Stimulated activated effector memory CD8-positive, alpha-beta T cell treated with anti-CD3 and anti-CD28 coated beads, Interleukin-12 subunit alpha, Interleukin-12 subunit beta, amount 100 ng/mL, for 72 hours (primary cell): ENCODE results near the gene DHRS2.
"Not testable (repeated sequence)": the region's sequence is repeated elsewhere in the genome, so short reads cannot be mapped to it uniquely, and the experiment has no call there.

Experiments used
- ATAC-seq: fragments of 150-1000 bp; cut with Tn5 transposase; 2 replicates; pipeline ENCODE4 v1.10.0; 2021
- DNase-seq, 2 donors: peaks; one replicate each; pipeline ENCODE4 v3.0.0; 2021 to 2022; ENCODE audit warnings: low spot score in 2 of 2
- H3K27ac Mint-ChIP-seq: one replicate; pipeline ENCODE4 v1.8.0; 2022; ENCODE audit warnings: mild to moderate bottlenecking, mixed read lengths
- H3K36me3 Mint-ChIP-seq: one replicate; pipeline ENCODE4 v1.8.0; 2022; ENCODE audit warnings: mild to moderate bottlenecking, mixed read lengths
- H3K4me1 Mint-ChIP-seq: one replicate; pipeline ENCODE4 v1.8.0; 2022; ENCODE audit warnings: mixed read lengths
- H3K4me3 Mint-ChIP-seq: one replicate; pipeline ENCODE4 v1.8.0; 2022; ENCODE audit warnings: mild to moderate bottlenecking, mixed read lengths
- H3K9me3 Mint-ChIP-seq: one replicate; pipeline ENCODE4 v1.8.0; 2022; ENCODE audit warnings: mixed read lengths

DHRS2 gene

GRCh38 chr14:23621932-23622730, 14.0 kb upstream of the DHRS2 start:
- no peak for ATAC-seq
- Mint-ChIP-seq H3K27ac (no peak overlapping the region), H3K36me3 (no peaks in the 10 kb centered on the region), H3K4me3 (no peak overlapping the region), H3K4me1 (peaks cover 5% of the 10 kb centered on the region), H3K9me3 (peaks cover 7% of the 10 kb centered on the region)
- DNase-seq: no peak

GRCh38 chr14:23622990-23623389, 13.2 kb upstream of the DHRS2 start:
- peaks cover 7% of the 10 kb centered on the region for H3K9me3 Mint-ChIP-seq
- ATAC-seq (no peak), DNase-seq (no peak)
- H3K4me3 Mint-ChIP-seq: no peak overlapping the region
- H3K27ac Mint-ChIP-seq: no peak overlapping the region
- H3K4me1 Mint-ChIP-seq: peaks cover 5% of the 10 kb centered on the region
- no peaks in the 10 kb centered on the region for H3K36me3 Mint-ChIP-seq

GRCh38 chr14:23623962-23624361, 12.2 kb upstream of the DHRS2 start:
- Mint-ChIP-seq H3K4me1 (peaks cover 3% of the 10 kb centered on the region), H3K4me3 (no peak overlapping the region)

DNA sequence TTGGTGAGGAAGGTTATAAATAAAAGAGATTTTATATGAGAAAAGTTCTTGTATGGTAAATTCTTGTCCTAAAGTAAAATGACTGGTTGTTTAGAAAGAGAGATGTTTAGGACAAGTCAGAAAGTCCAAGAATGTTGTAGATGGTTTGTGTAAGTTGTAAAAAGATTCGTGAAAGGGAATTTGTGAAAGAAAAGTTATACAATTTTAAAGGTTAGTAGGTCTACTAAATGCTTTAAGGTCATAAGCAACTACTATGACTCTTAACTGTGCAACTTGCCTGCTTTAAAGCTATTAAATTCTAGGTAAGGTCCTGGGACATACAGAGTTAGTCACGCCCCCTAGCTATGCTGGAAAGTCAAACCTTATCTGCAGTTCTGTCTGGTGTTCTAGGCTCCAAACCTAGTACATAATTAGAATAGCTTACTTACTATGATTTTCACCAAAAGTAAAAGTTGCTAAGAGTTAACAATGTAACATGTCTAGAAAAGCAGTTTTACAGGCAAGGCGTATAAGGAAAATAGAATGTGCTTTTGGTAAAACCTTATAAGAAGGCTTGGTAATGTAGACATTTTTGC, 11.2 kb upstream of the DHRS2 start:
- Mint-ChIP-seq H3K4me3 (no peak overlapping the region), H3K4me1 (peaks cover 4% of the 10 kb centered on the region), H3K36me3 (no peaks in the 10 kb centered on the region), H3K27ac (no peak overlapping the region), H3K9me3 (peaks cover 7% of the 10 kb centered on the region)
- no peak for DNase-seq
- ATAC-seq: no peak

More at GRCh38 chr14:23623962-23624361, 12.2 kb upstream of the DHRS2 start:
- no peak overlapping the region for H3K27ac Mint-ChIP-seq
- H3K36me3 Mint-ChIP-seq: no peaks in the 10 kb centered on the region
- peaks cover 7% of the 10 kb centered on the region for H3K9me3 Mint-ChIP-seq
- ATAC-seq (no peak), DNase-seq (no peak)

DNA sequence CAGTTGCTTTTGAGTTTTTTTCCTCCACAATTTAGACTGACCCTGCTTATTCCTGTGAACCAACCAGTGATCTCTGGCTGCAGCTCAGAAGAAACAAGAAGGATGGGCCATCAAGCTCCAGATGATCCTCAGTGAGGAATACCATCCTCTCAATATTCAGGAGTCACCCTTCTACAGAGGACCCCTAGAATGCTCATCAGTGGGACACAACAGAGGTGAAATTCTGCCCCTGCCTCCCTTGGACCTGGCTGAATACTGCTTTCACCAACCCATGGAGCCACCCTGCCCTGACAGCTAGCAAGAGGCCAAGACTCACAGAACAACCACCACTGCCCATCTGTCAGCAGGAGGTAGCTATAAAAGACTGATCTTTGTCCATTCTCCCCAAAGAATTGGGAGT, 9.2 kb upstream of the DHRS2 start:
- DNase-seq (no peak), ATAC-seq (no peak)
- Mint-ChIP-seq H3K4me3 (no peak overlapping the region), H3K36me3 (no peaks in the 10 kb centered on the region), H3K27ac (no peak overlapping the region), H3K4me1 (peaks cover 17% of the 10 kb centered on the region), H3K9me3 (peaks cover 7% of the 10 kb centered on the region)

GRCh38 chr14:23627961-23628360, 8.2 kb upstream of the DHRS2 start:
- peaks cover 22% of the 10 kb centered on the region for H3K4me1 Mint-ChIP-seq
- H3K36me3 Mint-ChIP-seq: no peaks in the 10 kb centered on the region
- no peak overlapping the region for H3K27ac Mint-ChIP-seq
- H3K4me3 Mint-ChIP-seq: no peak overlapping the region
- peaks cover 7% of the 10 kb centered on the region for H3K9me3 Mint-ChIP-seq
- ATAC-seq (no peak), DNase-seq (no peak)

DNA sequence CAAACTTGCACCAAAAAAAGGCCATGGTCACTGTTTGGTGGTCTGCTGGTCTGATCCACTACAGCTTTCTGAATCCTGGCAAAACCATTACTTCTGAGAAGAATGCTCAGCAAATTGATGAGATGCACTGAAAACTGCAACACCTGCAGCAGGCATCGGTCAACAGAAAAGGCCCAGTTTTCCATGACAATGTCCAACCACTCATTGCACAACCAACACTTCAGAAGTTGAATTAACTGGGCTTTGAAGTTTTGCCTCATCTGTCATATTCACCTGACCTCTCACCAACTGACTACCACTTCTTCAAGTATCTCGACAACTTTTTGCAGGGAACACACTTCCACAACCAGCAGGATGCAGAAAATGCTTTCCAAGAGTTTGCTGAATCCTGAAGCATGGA, 7.0 kb upstream of the DHRS2 start:
- Mint-ChIP-seq H3K4me3 (no peak overlapping the region), H3K4me1 (peaks cover 28% of the 10 kb centered on the region), H3K36me3 (no peaks in the 10 kb centered on the region), H3K9me3 (peaks cover 7% of the 10 kb centered on the region), H3K27ac (no peak overlapping the region)
- DNase-seq (no peak), ATAC-seq (no peak)

DNA sequence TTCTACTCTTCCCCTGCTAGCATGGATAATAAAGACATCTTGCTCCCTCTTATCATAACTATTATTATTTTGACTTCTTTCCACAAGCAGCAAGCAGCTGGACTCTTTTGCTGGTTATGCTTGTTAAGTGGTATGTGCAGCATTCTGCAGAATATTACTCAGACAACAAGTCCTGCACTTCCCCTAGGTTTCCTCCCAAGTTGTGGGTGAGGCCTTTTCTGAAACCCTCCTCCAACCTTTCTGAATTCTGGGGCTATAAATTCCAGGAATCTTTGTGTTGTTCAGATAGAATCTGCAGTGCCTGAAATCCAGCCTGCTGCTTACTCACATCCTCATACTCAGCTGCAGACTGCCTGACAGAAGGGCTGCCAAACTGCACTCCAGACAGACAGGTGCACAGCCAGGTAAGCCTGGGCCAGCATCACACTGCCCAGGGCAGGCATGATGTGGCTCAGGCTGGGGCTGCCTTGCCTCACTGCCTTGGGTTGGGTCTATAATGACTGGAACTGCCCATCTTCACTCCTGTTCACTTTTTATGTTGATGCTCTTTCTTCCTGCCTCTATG, 6.2 kb upstream of the DHRS2 start:
- DNase-seq (no peak), ATAC-seq (peak; percentile 49)
- Mint-ChIP-seq H3K27ac (peak overlapping the region; percentile 15), H3K9me3 (peaks cover 3% of the 10 kb centered on the region), H3K4me1 (peaks cover 28% of the 10 kb centered on the region), H3K4me3 (peak overlapping the region; percentile 8), H3K36me3 (no peaks in the 10 kb centered on the region)

GRCh38 chr14:23630687-23631086, 5.5 kb upstream of the DHRS2 start:
- no peaks in the 10 kb centered on the region for H3K36me3 Mint-ChIP-seq
- ATAC-seq: no peak
- peak overlapping the region; percentile 15 for H3K27ac Mint-ChIP-seq
- no peak for DNase-seq
- no peaks in the 10 kb centered on the region for H3K9me3 Mint-ChIP-seq
- peak overlapping the region; percentile 8 for H3K4me3 Mint-ChIP-seq
- peaks cover 28% of the 10 kb centered on the region for H3K4me1 Mint-ChIP-seq

GRCh38 chr14:23631234-23631633, 4.9 kb upstream of the DHRS2 start:
- no peak overlapping the region for H3K4me3 Mint-ChIP-seq
- H3K36me3 Mint-ChIP-seq: no peaks in the 10 kb centered on the region
- DNase-seq: no peak
- ATAC-seq: no peak
- H3K27ac Mint-ChIP-seq: peak overlapping the region; percentile 64
- no peaks in the 10 kb centered on the region for H3K9me3 Mint-ChIP-seq
- H3K4me1 Mint-ChIP-seq: peaks cover 28% of the 10 kb centered on the region

DNA sequence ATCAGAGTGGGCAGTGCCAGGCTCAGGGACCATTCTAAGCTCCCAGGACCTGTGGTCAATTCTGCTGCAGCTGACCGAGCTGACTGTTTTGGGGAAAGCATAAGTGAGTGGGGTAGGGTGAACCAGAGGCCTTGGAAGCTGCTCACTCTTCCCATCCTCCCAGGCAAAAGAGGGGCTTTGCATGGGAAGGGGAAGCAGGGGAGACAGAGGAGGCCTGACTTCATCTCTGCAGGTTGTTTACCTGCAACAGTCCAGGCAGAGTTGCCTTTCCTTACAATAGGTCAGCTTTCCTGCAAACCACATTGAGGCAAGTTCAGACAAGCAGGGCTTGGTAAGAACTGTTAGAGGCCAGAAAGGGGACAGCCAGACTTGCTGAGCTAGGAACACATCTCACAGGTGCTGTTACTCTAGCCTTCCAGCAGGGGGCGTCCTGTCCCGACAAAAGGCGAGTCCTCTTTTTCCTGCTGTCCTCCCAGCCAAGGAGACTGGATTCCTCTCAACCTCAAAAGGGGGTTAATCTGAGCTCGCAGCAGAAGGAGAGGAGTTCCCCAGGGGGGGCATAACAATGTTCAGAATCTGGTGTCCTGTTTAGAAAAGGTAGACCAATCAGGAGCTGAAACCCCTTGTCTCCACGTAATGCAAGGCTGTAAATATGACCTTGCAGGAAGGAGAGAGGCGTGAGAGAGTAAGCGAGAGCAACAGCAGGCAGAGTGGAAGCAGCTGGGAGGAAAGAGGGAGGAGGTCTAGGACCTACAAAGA, 4.3 kb upstream of the DHRS2 start:
- peaks cover 28% of the 10 kb centered on the region for H3K4me1 Mint-ChIP-seq
- no peaks in the 10 kb centered on the region for H3K9me3 Mint-ChIP-seq
- DNase-seq: peak; percentile 79 to 86
- no peaks in the 10 kb centered on the region for H3K36me3 Mint-ChIP-seq
- peak; percentile 77 for ATAC-seq
- peak overlapping the region; percentile 50 for H3K4me3 Mint-ChIP-seq
- peak overlapping the region; percentile 64 for H3K27ac Mint-ChIP-seq

- ATAC-seq (peak; percentile 22), DNase-seq (no peak)
- Mint-ChIP-seq H3K4me3 (peak overlapping the region; percentile 50), H3K27ac (peak overlapping the region; percentile 64), H3K36me3 (no peaks in the 10 kb centered on the region), H3K4me1 (peaks cover 28% of the 10 kb centered on the region), H3K9me3 (no peaks in the 10 kb centered on the region)
Measured at GRCh38 chr14:23632461-23633159, 3.6 kb upstream of the DHRS2 start.

- Mint-ChIP-seq H3K27ac (peak overlapping the region; percentile 68), H3K4me1 (peaks cover 28% of the 10 kb centered on the region), H3K9me3 (no peaks in the 10 kb centered on the region), H3K36me3 (no peaks in the 10 kb centered on the region), H3K4me3 (no peak overlapping the region)
- DNase-seq: no peak
- no peak for ATAC-seq
Measured at GRCh38 chr14:23633160-23633701, 2.9 kb upstream of the DHRS2 start.

GRCh38 chr14:23634698-23635412, 1.3 kb upstream of the DHRS2 start:
- DNase-seq, H3K4me3 Mint-ChIP-seq, ATAC-seq, H3K9me3 Mint-ChIP-seq, H3K36me3 Mint-ChIP-seq: not testable (repeated sequence)
- Mint-ChIP-seq H3K4me1 (peaks cover 25% of the 10 kb centered on the region), H3K27ac (peak overlapping the region; percentile 4)
